Measurements from ENCODE around the gene GPC1. TPM values are rescaled to one million over a fixed set of nuclear protein-coding genes. Genes with fewer than 3 reads are reported as not detected.

GPC1 gene
- total and polyA plus RNA-seq, 2 of the 4 experiments (the other 2 are of a cell fraction): 16.0 to 211 TPM

GRCh38 chr2:240402566-240403272 lies 32.7 kb upstream of the GPC1 start:
- 68% methylated on average over 3 of the region's 18 CpGs; no CpG with 5 or more reads in 1 of the 2 experiments for WGBS, 2 experiments (ENCODE audit: extremely low coverage in 2 of 2, insufficient read length in 1 of 2)
- Histone ChIP-seq H3K9me3 (ENCODE audit: control insufficient read depth, insufficient read depth, low read length) (no peaks in the 10 kb centered on the region), H2BK120ac (ENCODE audit: low read depth, low read length) (no peak overlapping the region), H2AK5ac (ENCODE audit: low read depth, low read length) (no peak overlapping the region), H3K4me3 (ENCODE audit: insufficient read depth, low read depth, low read length) (no peak overlapping the region), H3K9me1 (ENCODE audit: insufficient read depth, low read length) (no peaks in the 10 kb centered on the region), H4K5ac (ENCODE audit: low read depth, low read length) (no peak overlapping the region), H2AFZ (replicated peaks; ENCODE audit: low read length, poor library complexity) (no peak overlapping the region), H2BK5ac (ENCODE audit: low read depth, low read length, poor library complexity, severe bottlenecking) (no peak overlapping the region), H2AK9ac (replicated peaks; ENCODE audit: low read depth, low read length, poor library complexity) (no peak overlapping the region), H3K36me3 (ENCODE audit: control insufficient read depth, insufficient read depth, low read length) (no peaks in the 10 kb centered on the region), H3K56ac (ENCODE audit: extremely low read depth, insufficient read depth, low read length) (no peak overlapping the region), H4K91ac (ENCODE audit: insufficient read depth, low read depth, low read length) (no peak overlapping the region), H3K23ac (ENCODE audit: low read depth, low read length) (no peak overlapping the region), H3K18ac (ENCODE audit: low read depth, low read length) (no peak overlapping the region), H4K20me1 (ENCODE audit: insufficient read depth, low read length) (no peaks in the 10 kb centered on the region), H3K79me1 (ENCODE audit: low read depth in 1 of 2, low read length in 2 of 2) (no peaks in the 10 kb centered on the region), H2BK20ac (ENCODE audit: low read depth, low read length) (no peak overlapping the region), H4K8ac (ENCODE audit: low read depth in 2 of 2, low read length in 2 of 2) (no peak overlapping the region), H3K4ac (ENCODE audit: low read depth, low read length) (no peak overlapping the region), H3K9ac (ENCODE audit: low read depth, low read length) (no peak overlapping the region), H3K4me1 (ENCODE audit: control insufficient read depth, insufficient read depth, low read length) (no peaks in the 10 kb centered on the region), H3K27me3 (ENCODE audit: control insufficient read depth, insufficient read depth, low read length) (peaks cover 2% of the 10 kb centered on the region; the same call in 1 of the 2 replicates), H3K4me2 (ENCODE audit: low read depth, low read length) (no peak overlapping the region), H2BK15ac (ENCODE audit: low read depth, low read length) (no peak overlapping the region), H3K27ac (ENCODE audit: insufficient read depth, low read length) (no peak overlapping the region), H3K14ac (replicated peaks; ENCODE audit: low read depth, low read length) (no peak overlapping the region)
- dilution Hi-C loops (cut with HindIII; ENCODE audit: low sequenced_read_pairs, unreplicated experiment): no loop called here
- BruUV-seq (replicated peaks): no TSS peak
- in situ Hi-C loops (cut with MboI; ENCODE audit: low sequenced_read_pairs): no loop called here
- ATAC-seq (ENCODE audit: low read depth): no peak
- TF ChIP-seq CEBPB (IDR thresholded peaks at IDR 0.05; ENCODE audit: low read depth, low read length) (no peak), SMC3 (IDR thresholded peaks at IDR 0.05; ENCODE audit: low read depth, low read length) (no peak), ELK1 (IDR thresholded peaks at IDR 0.05; ENCODE audit: borderline replicate concordance, low read depth, low read length) (no peak), MAFK (IDR thresholded peaks at IDR 0.05; ENCODE audit: low read depth, low read length) (no peak), MXI1 (IDR thresholded peaks at IDR 0.05; ENCODE audit: borderline replicate concordance, low read depth, low read length) (no peak), FOS (IDR thresholded peaks at IDR 0.05; ENCODE audit: low read depth, low read length) (no peak), BHLHE40 (IDR thresholded peaks at IDR 0.05; ENCODE audit: low read depth, low read length) (no peak)
- POLR2A ChIA-PET (ENCODE audit: unreplicated experiment): no interaction called here
- intact Hi-C loops (cut with micrococcal nuclease): no loop called here
- no peak for DNase-seq
- CTCF ChIA-PET: no interaction called here
